GM21515 (cell line): ENCODE results near the gene ZNF613.
"Not testable (repeated sequence)": the region's sequence is repeated elsewhere in the genome, so short reads cannot be mapped to it uniquely, and the experiment has no call there.

ENCODE experiments used
- ATAC-seq: cut with Tn5 transposase; IDR thresholded peaks from one replicate; pipeline ENCODE4 v1.9.1; 2021; ENCODE audit not compliant: unreplicated experiment

The ZNF613 gene

DNA sequence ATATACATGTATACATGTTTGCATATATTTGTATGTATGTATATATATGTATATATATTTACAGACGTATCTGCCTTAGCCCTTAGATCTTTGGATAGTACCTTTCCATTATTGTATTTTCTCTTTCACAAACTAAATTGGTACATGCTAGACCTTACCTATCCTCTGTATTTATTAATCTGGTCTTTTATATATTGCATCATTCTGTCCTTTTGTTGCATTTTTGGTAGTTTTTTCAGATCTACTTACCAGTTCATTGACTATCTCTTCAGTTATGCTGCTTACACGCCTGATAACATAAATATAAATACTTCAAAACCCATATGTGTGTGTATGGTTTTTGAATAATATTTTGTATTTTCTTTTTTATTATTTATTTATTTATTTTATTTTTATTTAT lies 11.7 kb downstream of the ZNF613 start:
- ATAC-seq = no peak

GRCh38 chr19:51944798-51945552 lies 17.7 kb downstream of the ZNF613 start:
- no peak for ATAC-seq

GRCh38 chr19:51946602-51947001 lies 19.3 kb downstream of the ZNF613 start:
- no peak for ATAC-seq

- ATAC-seq = no peak
Observed at GRCh38 chr19:51948975-51949374, 21.7 kb downstream of the ZNF613 start.

DNA sequence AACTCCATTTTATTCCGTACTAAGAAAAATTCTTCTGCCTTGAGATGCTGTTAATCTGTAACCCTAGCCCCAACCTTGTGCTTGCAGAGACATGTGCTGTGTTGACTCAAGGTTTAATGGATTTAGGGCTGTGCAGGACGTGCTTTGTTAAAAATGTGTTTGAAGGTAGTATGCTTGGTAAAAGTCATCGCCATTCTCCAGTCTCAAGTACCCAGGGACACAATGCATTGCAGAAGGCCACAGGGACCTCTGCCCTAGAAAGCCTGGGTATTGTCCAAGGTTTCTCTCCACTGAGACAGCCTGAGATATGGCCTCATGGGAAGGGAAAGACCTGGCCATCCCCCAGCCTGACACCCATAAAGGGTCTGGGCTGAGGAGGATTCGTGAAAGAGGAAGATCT lies 30.6 kb downstream of the ZNF613 start:
- not testable (repeated sequence) for ATAC-seq

- ATAC-seq = no peak
Observed at GRCh38 chr19:51959791-51960190, 32.5 kb downstream of the ZNF613 start.

DNA sequence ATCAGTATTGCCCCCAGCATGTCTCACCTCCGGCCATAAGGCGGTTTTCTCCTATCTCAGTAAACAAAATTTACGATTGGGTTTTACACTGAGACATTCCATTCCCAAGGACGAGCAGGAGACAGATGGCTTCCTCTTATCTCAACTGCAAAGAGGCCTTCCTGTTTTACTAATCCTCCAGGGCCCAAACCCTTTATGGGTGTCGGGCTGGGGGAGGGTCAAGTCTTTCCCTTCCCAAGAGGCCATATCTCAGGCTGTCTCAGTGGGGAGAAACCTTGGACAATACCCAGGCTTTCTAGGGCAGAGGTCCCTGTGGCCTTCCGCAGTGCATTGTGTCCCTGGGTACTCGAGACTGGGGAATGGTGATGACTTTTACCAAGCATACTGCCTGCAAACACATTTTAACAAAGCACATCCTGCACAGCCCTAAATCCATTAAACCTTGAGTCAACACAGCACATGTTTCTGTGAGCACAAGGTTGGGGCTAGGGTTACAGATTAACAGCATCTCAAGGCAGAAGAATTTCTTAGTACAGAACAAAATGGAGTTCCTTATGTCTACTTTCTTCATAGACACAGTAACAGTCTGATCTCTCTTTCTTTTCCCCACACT lies 33.5 kb downstream of the ZNF613 start:
- ATAC-seq = not testable (repeated sequence)

DNA sequence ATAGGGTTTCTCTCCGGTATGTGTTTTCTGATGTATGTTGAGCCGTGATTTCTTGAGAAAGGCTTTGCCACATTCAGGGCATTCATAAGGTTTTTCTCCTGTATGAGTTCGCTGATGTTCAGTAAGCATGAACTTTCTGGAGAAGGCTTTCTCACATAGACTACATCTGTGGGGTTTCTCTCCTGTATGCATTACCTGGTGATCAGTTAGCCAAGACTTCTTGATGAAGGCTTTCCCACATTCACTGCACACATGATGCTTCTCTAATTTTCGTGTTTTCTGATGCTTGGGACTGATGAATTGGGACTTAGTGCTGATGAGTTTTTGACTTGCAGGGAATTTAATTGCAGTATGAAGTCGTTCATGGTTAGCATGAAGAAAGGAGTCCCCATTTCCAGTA lies 38.3 kb downstream of the ZNF613 start:
- ATAC-seq = no peak

GRCh38 chr19:51970718-51971117 lies 43.4 kb downstream of the ZNF613 start:
- no peak for ATAC-seq

GRCh38 chr19:51971624-51972023 lies 44.4 kb downstream of the ZNF613 start:
- no peak for ATAC-seq

GRCh38 chr19:51975787-51976186 lies 48.5 kb downstream of the ZNF613 start:
- not testable (repeated sequence) for ATAC-seq

GRCh38 chr19:51976852-51977251 lies 49.6 kb downstream of the ZNF613 start:
- ATAC-seq = no peak

DNA sequence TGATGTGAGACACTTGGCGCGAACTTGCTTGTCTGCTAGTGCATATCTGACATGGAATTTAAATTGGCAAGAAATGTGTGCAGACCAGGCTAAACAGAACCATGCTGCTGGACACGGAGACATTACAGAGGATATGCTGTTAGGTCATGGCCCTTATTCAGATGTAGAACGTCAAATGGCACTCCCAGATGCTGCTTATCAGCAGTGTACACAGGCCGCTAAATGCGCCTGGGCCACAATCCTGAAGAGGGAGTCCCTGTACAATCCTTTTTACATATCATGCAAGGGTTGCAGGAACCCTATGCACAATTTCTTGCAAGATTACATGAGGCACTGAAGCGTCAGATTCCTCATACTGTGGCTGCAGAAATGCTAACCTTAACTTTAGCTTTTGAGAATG lies 50.1 kb downstream of the ZNF613 start:
- no peak for ATAC-seq

- ATAC-seq = no peak
Observed at GRCh38 chr19:51978882-51979281, 51.6 kb downstream of the ZNF613 start.

DNA sequence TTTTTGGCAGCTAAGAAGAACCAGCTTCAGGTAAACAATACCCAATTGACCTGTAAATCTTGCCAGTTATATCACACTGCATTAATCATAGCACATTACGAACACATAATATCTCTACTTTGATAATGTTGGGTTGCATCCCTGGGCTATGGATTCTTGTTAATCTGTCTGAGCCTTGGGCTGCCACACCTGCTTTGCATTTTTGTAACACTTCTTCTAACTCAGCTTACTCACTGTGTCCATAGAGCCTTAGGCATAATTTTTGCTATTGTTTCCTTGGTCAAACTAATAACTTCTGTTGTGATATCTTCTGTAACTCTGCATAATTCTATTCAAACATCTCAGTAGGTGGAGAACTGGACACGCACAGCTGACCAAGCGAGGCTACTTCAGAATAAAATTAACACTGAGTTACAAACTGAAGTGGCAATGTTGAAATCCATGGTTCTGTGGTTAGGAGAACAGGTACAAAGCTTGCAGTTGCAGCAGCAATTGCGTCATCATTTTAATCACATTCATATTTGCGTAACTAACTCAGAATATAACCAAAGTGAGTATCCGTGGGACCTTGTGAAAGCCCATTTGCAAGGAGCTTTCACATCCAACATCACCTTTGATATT lies 53.0 kb downstream of the ZNF613 start:
- no peak for ATAC-seq

DNA sequence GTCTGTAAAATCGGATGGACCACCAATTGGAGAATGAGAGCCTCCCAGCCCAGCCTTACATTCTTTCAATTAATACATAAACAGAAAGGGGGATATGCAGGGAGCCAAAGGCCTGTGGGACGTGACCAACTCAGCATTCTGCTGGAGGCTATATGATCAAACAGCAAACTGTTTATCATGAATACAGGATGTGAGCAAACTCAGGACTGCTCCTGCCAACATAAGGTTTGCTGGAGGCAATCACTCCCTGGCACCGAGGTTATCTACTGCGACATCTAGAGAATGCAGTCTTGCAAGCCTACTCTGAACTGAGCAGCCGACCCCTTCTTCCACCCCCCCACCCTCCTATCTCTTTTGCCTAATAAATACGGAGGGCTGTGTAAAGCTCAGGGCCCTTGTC lies 53.7 kb downstream of the ZNF613 start:
- not testable (repeated sequence) for ATAC-seq

GRCh38 chr19:51983361-51983760 lies 56.1 kb downstream of the ZNF613 start:
- ATAC-seq = no peak

DNA sequence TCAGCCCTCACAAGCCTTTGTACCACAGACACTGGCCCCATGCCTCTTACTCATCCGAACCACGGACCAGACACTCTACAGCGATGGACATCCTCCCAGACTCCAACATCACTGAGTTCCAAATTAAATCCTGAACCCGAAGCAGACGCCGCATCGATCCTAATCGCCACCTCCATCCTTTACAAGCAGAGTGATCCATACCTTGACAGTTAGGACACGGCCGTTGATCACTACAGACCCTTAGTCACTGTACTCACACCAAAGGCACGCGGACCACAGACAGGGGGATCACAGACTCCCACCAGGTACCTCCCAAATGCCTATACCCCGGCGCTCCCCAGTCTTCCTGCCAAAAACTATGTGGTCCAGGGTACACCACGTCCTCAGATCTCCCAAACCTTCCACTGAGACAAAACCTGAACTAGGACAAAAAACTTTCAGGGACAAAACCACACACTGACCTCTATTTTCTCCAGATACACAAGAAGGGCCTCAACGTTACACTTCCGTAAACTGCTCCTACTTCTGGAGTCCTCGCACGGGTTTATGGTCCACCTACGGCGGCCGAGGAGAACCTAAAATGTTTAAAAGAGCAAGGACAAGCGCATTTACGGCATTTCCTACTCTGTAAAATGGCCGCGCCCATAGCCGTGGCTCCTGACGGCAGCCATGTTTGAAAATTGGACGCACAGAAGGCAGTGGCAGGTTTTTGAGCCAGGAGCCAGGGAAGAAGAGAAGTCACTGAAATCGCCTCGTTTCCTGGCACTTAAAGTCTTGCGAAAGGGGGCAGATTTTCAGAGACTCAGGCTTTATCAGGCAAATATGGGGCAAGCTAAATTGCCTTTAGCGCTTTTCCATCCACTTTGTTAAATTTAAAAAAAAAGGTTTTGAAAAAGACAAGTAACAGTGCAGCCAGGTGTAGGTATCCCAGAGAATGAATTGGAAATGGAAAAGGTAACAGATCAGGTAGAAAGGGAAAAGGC lies 59.3 kb downstream of the ZNF613 start, which contains the start of gene ZNF350:
TSS of gene ZNF350 (minus strand) at position 532 of the 983 bp plus-strand sequence. CDS start 12,480 bp downstream, outside the sequence.
- no peak for ATAC-seq

DNA sequence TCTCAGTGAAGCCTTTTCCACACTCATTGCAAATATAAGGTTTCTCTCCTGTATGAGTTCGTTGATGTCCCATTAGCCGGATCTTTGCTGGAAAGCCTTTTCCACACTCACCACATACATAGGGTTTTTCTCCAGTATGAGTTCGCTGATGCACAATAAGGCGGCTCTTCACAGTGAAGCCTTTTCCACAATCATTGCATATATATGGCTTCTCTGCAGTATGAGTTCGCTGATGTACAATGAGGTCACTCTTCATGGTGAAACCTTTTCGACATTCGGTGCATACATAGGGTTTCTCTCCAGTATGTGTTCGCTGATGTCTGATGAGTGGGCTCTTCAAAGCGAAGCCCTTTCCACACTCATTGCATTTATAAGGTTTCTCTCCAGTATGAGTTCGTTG lies 66.2 kb downstream of the ZNF613 start:
- no peak for ATAC-seq

- no peak for ATAC-seq
Observed at GRCh38 chr19:51994048-51994644, 66.9 kb downstream of the ZNF613 start.
